H9 (cell line): ENCODE measurements around the gene RNF220. TPM values are rescaled to one million over a fixed set of nuclear protein-coding genes. Genes with fewer than 3 reads are reported as not detected.
A peak's percentile ranks its signal among the peaks of the same experiment; 100 is the strongest.

Experiments
- DNase-seq: peaks from one replicate; pipeline ENCODE4 v3.0.0-alpha.2; 2017
- H2AFZ ChIP-seq: one replicate; pipeline ENCODE4 v1.6.1; 2013; ENCODE audit warnings: mild to moderate bottlenecking, low read length, control low read depth, moderate library complexity
- H2AK5ac ChIP-seq: 2 replicates; pipeline ENCODE4 v1.6.1; 2013; ENCODE audit warnings: low read length, control low read depth, mixed read lengths; ENCODE audit not compliant: insufficient read length
- H2BK120ac ChIP-seq: one replicate; pipeline ENCODE4 v1.6.1; 2013; ENCODE audit warnings: low read depth, mild to moderate bottlenecking, low read length, control low read depth, inconsistent platforms; ENCODE audit not compliant: poor library complexity, severe bottlenecking
- H2BK12ac ChIP-seq: 2 replicates; pipeline ENCODE4 v1.6.1; 2013; ENCODE audit warnings: low read length, control low read depth, mixed read lengths, low read depth; ENCODE audit not compliant: insufficient read length
- H2BK15ac ChIP-seq: 2 replicates; pipeline ENCODE4 v1.6.1; 2013; ENCODE audit warnings: low read depth, low read length, control low read depth
- H2BK20ac ChIP-seq: one replicate; pipeline ENCODE4 v1.6.1; 2013; ENCODE audit warnings: low read depth, mild to moderate bottlenecking, low read length, control low read depth, inconsistent platforms; ENCODE audit not compliant: poor library complexity, severe bottlenecking
- H2BK5ac ChIP-seq: 2 replicates; pipeline ENCODE4 v1.6.1; 2013; ENCODE audit warnings: low read length, control low read depth, mixed read lengths; ENCODE audit not compliant: insufficient read length
- H3K14ac ChIP-seq: 2 replicates; pipeline ENCODE4 v1.6.1; 2013; ENCODE audit warnings: low read length, control low read depth; ENCODE audit not compliant: insufficient read depth
- H3K18ac ChIP-seq: 2 replicates; pipeline ENCODE4 v1.6.1; 2013; ENCODE audit warnings: low read depth, mild to moderate bottlenecking, mixed read lengths, low read length, control low read depth; ENCODE audit not compliant: insufficient read length
- H3K23ac ChIP-seq: 2 replicates; pipeline ENCODE4 v1.6.1; 2013; ENCODE audit warnings: low read length, control low read depth, mixed read lengths, low read depth; ENCODE audit not compliant: insufficient read length
- H3K23me2 ChIP-seq: 2 replicates; pipeline ENCODE4 v1.6.1; 2013; ENCODE audit warnings: low read depth, mild to moderate bottlenecking, mixed read lengths, low read length, control low read depth; ENCODE audit not compliant: insufficient read length, poor library complexity, severe bottlenecking
- H3K27ac ChIP-seq: 2 replicates; pipeline ENCODE4 v1.5.1; 2013; ENCODE audit warnings: low read length, control low read depth, mixed read lengths, low read depth; ENCODE audit not compliant: insufficient read length
- H3K27me3 ChIP-seq: 2 replicates; pipeline ENCODE4 v1.6.1; 2013; ENCODE audit warnings: low read length, control low read depth, inconsistent platforms; ENCODE audit not compliant: insufficient read depth
- H3K4ac ChIP-seq: 2 replicates; pipeline ENCODE4 v1.6.1; 2013; ENCODE audit warnings: low read depth, mild to moderate bottlenecking, control low read depth, inconsistent platforms, low read length, moderate library complexity
- H3K4me1 ChIP-seq: 2 replicates; pipeline ENCODE4 v1.6.1; 2013; ENCODE audit warnings: low read length, control low read depth, inconsistent platforms; ENCODE audit not compliant: insufficient read depth
- H3K4me2 ChIP-seq: 2 replicates; pipeline ENCODE4 v1.6.1; 2013; ENCODE audit warnings: low read length, control low read depth, mixed read lengths; ENCODE audit not compliant: insufficient read length, insufficient read depth
- H3K56ac ChIP-seq: 2 replicates; pipeline ENCODE4 v1.6.1; 2013; ENCODE audit warnings: low read depth, mild to moderate bottlenecking, mixed read lengths, low read length, control low read depth; ENCODE audit not compliant: insufficient read length
- H3K79me1 ChIP-seq: 2 replicates; pipeline ENCODE4 v1.6.1; 2013; ENCODE audit warnings: low read depth, mild to moderate bottlenecking, moderate library complexity, low read length, control low read depth, inconsistent platforms; ENCODE audit not compliant: insufficient read depth, poor library complexity, severe bottlenecking
- H3K79me2 ChIP-seq: 2 replicates; pipeline ENCODE4 v1.6.1; 2013; ENCODE audit warnings: low read length, control low read depth, inconsistent platforms; ENCODE audit not compliant: insufficient read depth
- H3K9ac ChIP-seq: 2 replicates; pipeline ENCODE4 v1.6.1; 2013; ENCODE audit warnings: low read length, control low read depth, mixed read lengths; ENCODE audit not compliant: insufficient read length; ENCODE audit errors: extremely low read depth
- H3K9me3 ChIP-seq: one replicate; pipeline ENCODE4 v1.6.1; 2013; ENCODE audit warnings: low read depth, low read length, inconsistent platforms; ENCODE audit not compliant: control insufficient read depth
- H3T11ph ChIP-seq: one replicate; pipeline ENCODE4 v1.6.1; 2013; ENCODE audit warnings: mild to moderate bottlenecking, low read length, control low read depth, inconsistent platforms
- H4K20me1 ChIP-seq: one replicate; pipeline ENCODE4 v1.6.1; 2013; ENCODE audit not compliant: control insufficient read depth, insufficient read length, insufficient read depth
- H4K5ac ChIP-seq: 2 replicates; pipeline ENCODE4 v1.6.1; 2013; ENCODE audit warnings: low read depth, mild to moderate bottlenecking, mixed read lengths, low read length, control low read depth; ENCODE audit not compliant: insufficient read length
- H4K8ac ChIP-seq: replicated peaks from 2 replicates; pipeline ENCODE4 v1.6.1; 2013; ENCODE audit warnings: low read length, control low read depth, mixed read lengths, low read depth; ENCODE audit not compliant: insufficient read length
- H4K91ac ChIP-seq: 2 replicates; pipeline ENCODE4 v1.6.1; 2013; ENCODE audit warnings: low read depth, mild to moderate bottlenecking, moderate library complexity, mixed read lengths, low read length, control low read depth; ENCODE audit not compliant: insufficient read length
- H3K27ac Mint-ChIP-seq, 3 experiments: 2 replicates in 2 of 3; 3 replicates in 1 of 3; pipeline ENCODE4 v1.8.0; 2020 to 2021; ENCODE audit warnings: mixed read lengths in 3 of 3, mild to moderate bottlenecking in 1 of 3, moderate library complexity in 1 of 3
- H3K27me3 Mint-ChIP-seq: 2 replicates; pipeline ENCODE4 v1.8.0; 2021; ENCODE audit warnings: low read depth, mild to moderate bottlenecking, moderate library complexity, mixed read lengths
- H3K36me3 Mint-ChIP-seq, 3 experiments: 2 replicates in 2 of 3; 3 replicates in 1 of 3; pipeline ENCODE4 v1.8.0; 2020 to 2021; ENCODE audit warnings: low read depth in 3 of 3, mixed read lengths in 3 of 3; ENCODE audit not compliant: insufficient read depth in 1 of 3
- H3K4me1 Mint-ChIP-seq, 2 experiments: 2 replicates each; pipeline ENCODE4 v1.8.0; 2020; ENCODE audit warnings: mixed read lengths in 2 of 2
- H3K4me3 Mint-ChIP-seq, 2 experiments: 2 replicates in 1 of 2; 3 replicates in 1 of 2; pipeline ENCODE4 v1.8.0; 2020 to 2021; ENCODE audit warnings: mild to moderate bottlenecking in 2 of 2, mixed read lengths in 2 of 2, moderate library complexity in 1 of 2
- H3K9me3 Mint-ChIP-seq, 2 experiments: 2 replicates in 1 of 2; 3 replicates in 1 of 2; pipeline ENCODE4 v1.8.0; 2020; ENCODE audit warnings: mild to moderate bottlenecking in 2 of 2, mixed read lengths in 2 of 2, moderate library complexity in 1 of 2
- WGBS: extraction: QIAGEN DNeasy Blood & Tissue Kit; methylation state at CpG from one replicate; pipeline ENCODE4 v1.1.7; 2013; ENCODE audit warnings: missing lambda C conversion rate, low lambda C conversion rate, mixed read lengths; ENCODE audit not compliant: insufficient read length; ENCODE audit errors: extremely low coverage; 5-methylcytosine and 5-hydroxymethylcytosine counted together
- total RNA-seq: library from RNA; stranded (reverse); gene quantifications from 2 replicates; pipeline ENCODE4 v1.2.1, GENCODE V29; 2021
- TF ChIP-seq, protein P1 (sequence below): fragments of 200-600 bp; sonication (generic); conservative IDR thresholded peaks from 3 replicates; pipeline ENCODE4 v1.8.0; 2021; ENCODE audit warnings: antibody characterized with exemption, mild to moderate bottlenecking

The RNF220 gene
- total RNA-seq, 1 experiment from 2014 or later, result 109 TPM

- Histone ChIP-seq H3K9ac (no peak overlapping the region), H4K5ac (no peak overlapping the region), H4K8ac (no peak overlapping the region), H3K18ac (no peak overlapping the region), H2BK12ac (no peak overlapping the region), H2AFZ (no peak overlapping the region), H3K23ac (no peak overlapping the region), H4K20me1 (no peaks in the 10 kb centered on the region), H3K4ac (no peak overlapping the region), H3K27ac (no peak overlapping the region), H2BK20ac (no peak overlapping the region), H3K79me2 (no peaks in the 10 kb centered on the region), H2BK120ac (no peak overlapping the region), H3K23me2 (peaks cover 29% of the 10 kb centered on the region), H3K27me3 (peaks cover 32% of the 10 kb centered on the region; the same call in 1 of the 2 replicates), H3K79me1 (no peaks in the 10 kb centered on the region), H3K4me2 (peak overlapping the region; percentile 83), H3K9me3 (no peaks in the 10 kb centered on the region), H2AK5ac (no peak overlapping the region), H3K14ac (no peak overlapping the region), H4K91ac (no peak overlapping the region), H2BK15ac (no peak overlapping the region), H3K56ac (no peak overlapping the region), H2BK5ac (no peak overlapping the region), H3T11ph (no peak overlapping the region), H3K4me1 (no peaks in the 10 kb centered on the region; the same call in 1 of the 2 replicates)
- TF ChIP-seq, protein P1, sequence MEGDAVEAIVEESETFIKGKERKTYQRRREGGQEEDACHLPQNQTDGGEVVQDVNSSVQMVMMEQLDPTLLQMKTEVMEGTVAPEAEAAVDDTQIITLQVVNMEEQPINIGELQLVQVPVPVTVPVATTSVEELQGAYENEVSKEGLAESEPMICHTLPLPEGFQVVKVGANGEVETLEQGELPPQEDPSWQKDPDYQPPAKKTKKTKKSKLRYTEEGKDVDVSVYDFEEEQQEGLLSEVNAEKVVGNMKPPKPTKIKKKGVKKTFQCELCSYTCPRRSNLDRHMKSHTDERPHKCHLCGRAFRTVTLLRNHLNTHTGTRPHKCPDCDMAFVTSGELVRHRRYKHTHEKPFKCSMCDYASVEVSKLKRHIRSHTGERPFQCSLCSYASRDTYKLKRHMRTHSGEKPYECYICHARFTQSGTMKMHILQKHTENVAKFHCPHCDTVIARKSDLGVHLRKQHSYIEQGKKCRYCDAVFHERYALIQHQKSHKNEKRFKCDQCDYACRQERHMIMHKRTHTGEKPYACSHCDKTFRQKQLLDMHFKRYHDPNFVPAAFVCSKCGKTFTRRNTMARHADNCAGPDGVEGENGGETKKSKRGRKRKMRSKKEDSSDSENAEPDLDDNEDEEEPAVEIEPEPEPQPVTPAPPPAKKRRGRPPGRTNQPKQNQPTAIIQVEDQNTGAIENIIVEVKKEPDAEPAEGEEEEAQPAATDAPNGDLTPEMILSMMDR, result no peak
- Mint-ChIP-seq H3K27me3 (peaks cover 39% of the 10 kb centered on the region), H3K4me1 (peaks cover 9 to 15% of the 10 kb centered on the region in 2 experiments), H3K36me3 (peaks cover 2 to 7% (median 6%) of the 10 kb centered on the region in 3 experiments; a peak in 4 of 7 replicates), H3K9me3 (no peaks in the 10 kb centered on the region), H3K4me3 (peak overlapping the region; percentile 88 to 99), H3K27ac (no peak overlapping the region)
- no CpG with 5 or more reads among the region's 85 CpGs for WGBS
- DNase-seq, result peak; percentile 49
Measured at GRCh38 chr1:44407430-44408211, 2.6 kb downstream of the RNF220 start.
